IPS-18c (cell line): ENCODE results near the gene OTX1.

Source experiments
- H3K4me3 ChIP-seq: 2 replicates; pipeline ENCODE4 v1.7.0; 2013; ENCODE audit warnings: low read depth, mild to moderate bottlenecking, low read length, moderate library complexity; ENCODE audit not compliant: insufficient read depth
- H3K9me3 ChIP-seq: one replicate; pipeline ENCODE4 v1.6.1; 2013; ENCODE audit warnings: mild to moderate bottlenecking, low read length, moderate library complexity; ENCODE audit not compliant: control insufficient read depth, insufficient read depth

Gene OTX1

DNA sequence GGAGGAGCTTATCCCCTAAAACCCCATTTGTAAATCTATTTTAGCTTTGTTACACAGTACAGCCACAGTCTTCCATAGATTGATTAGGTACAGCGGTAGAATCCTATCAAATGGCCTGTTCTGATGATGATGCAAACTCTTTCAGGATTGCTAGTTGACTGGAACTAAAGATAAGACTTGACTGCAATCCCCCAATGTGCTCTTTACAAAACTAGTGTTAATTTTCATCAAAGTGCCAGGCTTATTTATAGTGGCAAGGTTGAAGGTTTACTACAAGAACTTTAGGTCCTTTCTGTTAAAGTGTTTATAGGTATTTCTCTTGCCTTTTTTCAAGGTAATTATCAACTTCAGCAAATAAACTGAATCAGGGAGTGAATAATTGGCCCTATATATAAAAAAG lies 9.0 kb upstream of the OTX1 start:
- H3K9me3 ChIP-seq = no peaks in the 10 kb centered on the region
- no peak overlapping the region for H3K4me3 ChIP-seq

DNA sequence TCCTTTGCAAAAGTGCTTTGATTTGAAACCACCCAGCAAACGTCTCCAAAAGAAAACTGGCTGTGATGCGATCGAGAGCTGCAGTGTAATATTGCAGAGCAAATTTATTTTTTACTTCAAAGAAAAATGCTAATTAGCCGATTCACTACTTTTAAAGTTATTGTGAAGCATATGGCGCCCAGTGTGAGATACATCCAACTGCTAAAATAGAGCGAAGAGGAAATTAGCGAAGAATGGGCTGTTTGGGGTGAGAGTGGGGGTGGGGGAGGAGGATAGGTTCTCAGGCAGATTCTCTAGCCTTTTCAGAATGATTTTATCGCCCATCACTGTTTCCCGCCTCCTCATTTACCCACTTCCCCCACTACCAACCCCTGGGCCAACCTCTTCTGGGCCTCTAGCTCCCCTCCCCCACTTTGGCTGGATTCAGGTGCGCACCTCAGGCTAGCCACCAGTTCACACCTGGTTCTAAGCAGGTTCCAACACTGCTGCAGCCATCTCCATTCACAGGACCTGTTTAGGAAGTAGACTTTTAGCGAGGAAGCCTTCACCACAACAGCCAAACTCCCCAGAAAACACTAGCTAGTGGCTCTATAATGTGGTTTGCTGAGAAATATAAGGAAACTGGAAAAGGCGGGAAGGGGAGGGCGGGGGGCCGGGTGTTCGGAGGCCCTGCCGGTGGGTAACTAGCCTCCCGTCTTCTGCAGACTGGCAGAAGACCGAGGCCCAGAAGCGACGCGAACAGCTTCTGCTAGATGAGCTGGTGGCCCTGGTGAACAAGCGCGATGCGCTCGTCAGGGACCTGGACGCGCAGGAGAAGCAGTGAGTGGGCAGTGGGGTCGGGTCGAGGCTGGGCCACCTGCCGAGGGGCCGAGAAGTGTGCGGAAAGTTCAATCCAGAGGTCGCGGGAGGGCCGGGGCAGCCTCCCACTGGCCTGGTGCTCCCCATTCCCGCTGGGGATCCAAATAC lies 6.0 kb upstream of the OTX1 start:
- peaks cover 3% of the 10 kb centered on the region for H3K9me3 ChIP-seq
- H3K4me3 ChIP-seq = peak overlapping the region; percentile 36; the same call in 1 of the 2 replicates

DNA sequence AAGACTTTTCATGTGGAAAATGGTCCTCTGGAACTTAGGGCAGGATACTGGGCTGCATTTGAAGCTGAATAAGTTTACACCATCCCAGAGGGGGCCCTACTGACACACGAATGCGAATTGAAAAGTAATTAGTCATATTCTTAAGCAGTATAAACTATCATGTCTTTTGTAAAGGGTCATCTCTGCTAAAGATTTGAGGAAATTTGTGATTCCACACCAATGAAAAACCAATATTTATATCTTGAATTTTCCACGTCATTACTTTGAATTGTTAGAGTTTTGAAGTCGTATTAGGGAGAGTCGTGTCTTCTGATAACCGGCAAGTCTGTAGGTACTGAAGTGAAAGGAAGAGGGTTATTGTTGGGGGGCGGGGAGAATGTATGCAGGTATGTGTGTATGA lies 4.1 kb upstream of the OTX1 start:
- Histone ChIP-seq H3K4me3 (peak overlapping the region; percentile 32; the same call in 1 of the 2 replicates), H3K9me3 (peaks cover 3% of the 10 kb centered on the region)

DNA sequence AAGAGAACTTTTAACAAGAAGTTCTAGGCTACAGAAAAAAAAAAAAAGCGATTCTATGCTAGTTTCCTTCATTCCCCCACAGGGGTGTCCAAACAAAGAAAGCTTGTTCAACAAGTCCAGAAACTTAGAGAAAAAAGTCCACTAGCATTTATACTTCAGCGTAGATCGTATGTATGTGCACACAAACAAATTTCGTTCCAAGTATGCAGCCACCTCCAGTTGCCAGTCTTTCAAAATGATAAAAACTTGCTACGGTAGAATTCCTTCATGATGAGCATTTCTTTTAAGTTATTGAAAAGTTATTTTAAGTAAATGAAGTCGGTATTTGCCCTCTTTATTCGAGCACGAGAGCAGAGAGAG lies 3.7 kb upstream of the OTX1 start:
- Histone ChIP-seq H3K4me3 (peak overlapping the region; percentile 74; the same call in 1 of the 2 replicates), H3K9me3 (peaks cover 3% of the 10 kb centered on the region)

DNA sequence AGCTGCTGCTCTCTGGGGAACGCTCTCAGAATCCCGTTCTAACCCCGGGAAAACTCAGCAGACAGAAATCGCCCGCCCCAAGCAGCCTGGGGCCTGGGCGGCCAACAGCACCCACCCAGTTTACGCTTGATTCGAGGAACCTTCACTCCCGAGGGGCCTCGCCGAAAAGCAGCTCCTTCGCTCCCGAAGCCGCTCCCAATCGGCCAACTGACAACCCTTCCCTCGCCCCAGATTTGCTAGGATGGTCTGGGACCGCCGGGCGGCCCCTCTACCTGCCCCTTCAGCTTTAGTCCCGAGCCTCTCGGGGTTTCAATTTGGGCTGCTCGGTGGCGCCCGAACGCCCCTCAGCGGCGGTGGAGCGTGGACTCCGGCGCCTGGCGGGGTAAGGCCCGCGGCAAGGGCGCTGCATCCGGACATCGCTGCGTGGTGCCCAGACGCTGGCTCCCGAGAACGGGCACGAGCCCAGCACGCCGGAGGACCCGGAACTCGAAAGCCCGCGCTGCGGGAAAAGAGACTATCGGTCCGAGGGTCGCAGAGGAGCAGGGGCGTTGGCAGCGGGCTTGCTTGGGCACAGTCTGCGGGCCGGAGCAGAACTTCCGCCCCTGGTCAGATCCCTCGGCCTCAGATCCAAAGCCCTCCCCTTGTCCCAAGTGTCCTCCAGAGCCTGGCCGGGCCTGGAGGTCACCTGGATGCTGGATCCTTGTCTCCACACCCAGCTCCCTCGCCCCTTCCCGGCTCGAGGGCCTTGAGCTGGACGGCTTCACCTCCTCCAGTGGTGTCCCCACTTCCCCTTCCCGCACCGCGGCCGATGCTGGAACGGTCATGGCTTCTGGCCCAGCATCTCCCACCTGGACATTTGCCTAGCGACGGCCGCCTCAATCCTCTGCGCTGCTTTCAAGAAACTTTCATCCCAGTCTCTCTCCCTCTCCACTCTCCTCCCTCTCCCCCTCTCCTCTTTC lies 3.0 kb upstream of the OTX1 start:
- H3K4me3 ChIP-seq = peak overlapping the region; percentile 74

DNA sequence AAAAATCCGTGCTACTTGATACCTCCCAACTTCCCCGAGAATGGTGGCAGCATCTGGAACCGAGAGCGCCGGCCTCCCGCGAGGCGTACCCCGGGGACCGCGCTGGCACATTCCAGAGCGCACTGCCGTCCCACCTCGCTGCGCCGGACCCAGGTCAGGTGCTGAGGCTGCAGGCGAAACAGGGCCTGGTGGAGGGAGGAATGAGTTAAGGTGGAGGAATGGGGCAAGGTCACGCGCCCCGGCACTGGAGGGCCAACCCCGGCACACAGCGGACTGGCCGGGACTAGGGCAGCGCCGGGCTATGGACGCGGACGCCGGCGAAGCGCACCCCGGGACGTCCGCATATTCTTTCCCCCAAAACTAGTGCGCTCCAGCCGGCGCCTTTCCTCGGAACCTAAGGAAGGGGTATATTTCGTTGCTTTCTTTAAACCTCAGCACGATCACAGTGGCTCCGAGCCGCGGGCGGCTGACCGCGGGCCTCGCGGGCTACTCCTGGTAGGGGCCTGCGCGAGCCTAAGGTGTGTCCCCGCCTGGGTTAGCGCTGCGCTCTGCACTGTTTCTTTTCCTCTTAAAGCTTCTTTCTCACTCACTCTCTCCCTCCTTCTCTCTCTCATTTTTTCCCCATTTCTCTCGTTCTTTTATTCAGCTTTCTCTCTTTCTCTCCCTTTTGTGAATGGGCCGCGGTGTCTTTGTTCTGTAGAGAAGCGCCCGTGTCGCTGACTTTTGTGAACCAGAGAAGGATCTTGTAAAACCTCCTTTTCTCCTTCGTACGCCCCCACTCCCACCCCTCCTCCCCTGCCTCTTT lies 2.1 kb upstream of the OTX1 start:
- H3K4me3 ChIP-seq = peak overlapping the region; percentile 74
- peaks cover 3% of the 10 kb centered on the region for H3K9me3 ChIP-seq

More for the DNA sequence above, 3.0 kb upstream of the OTX1 start:
- peaks cover 3% of the 10 kb centered on the region for H3K9me3 ChIP-seq

DNA sequence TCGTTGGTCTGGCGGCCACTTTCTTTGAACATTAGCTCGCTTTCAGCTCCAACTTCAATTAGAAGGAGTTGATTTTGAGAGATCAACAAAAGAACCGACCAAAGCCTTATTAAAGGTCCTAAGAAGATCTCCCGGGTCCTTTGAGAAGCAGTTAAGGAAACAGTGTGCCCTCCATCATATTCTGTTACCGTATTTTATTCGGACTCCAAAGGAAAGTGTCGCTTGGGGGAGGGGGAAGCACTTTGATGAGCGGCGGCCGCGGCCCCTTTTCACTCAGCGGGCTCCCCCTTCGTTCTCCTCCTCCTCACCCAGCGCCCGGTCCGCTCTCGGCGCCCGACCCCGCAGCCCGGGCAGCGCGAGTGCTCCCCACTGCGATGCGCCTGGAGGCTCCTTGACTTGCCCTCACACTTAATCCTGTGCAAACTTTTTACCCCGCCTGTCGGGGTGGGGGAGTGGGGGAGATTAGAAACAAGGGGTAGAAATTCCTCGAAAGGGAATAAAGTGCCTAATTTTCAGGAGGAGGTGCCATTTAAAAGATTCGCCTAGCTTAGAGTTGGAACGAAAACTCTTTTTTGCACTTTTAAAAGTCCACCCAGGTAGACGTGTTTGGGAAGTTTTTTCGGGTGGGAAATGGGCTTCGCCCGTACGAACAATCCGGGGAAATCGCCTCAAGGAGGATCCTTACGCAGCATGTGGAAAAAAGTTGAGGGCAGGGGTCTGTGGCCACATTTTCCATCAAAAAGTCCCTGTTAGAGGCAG lies 1.2 kb upstream of the OTX1 start:
- Histone ChIP-seq H3K9me3 (peaks cover 3% of the 10 kb centered on the region), H3K4me3 (peak overlapping the region; percentile 74)

DNA sequence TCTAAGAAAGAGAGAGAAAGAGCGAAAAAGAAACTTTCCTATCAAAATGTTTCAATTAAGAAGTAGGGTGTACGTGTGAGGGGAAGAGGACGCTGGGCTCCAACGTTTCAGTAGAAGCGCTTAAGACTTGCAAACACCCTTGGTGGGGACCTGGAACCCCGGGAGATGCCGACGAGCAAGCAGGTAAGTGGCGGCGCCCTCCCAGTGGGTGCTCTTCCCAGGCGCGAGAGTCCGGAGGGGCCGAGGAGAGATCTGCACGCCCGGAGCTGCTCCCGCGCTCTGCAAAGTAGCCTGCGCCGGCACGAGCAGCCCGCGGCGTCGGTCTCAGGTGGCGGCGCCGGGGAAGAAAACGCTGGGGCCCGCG lies 678 bp upstream of the OTX1 start:
- peak overlapping the region; percentile 74 for H3K4me3 ChIP-seq

DNA sequence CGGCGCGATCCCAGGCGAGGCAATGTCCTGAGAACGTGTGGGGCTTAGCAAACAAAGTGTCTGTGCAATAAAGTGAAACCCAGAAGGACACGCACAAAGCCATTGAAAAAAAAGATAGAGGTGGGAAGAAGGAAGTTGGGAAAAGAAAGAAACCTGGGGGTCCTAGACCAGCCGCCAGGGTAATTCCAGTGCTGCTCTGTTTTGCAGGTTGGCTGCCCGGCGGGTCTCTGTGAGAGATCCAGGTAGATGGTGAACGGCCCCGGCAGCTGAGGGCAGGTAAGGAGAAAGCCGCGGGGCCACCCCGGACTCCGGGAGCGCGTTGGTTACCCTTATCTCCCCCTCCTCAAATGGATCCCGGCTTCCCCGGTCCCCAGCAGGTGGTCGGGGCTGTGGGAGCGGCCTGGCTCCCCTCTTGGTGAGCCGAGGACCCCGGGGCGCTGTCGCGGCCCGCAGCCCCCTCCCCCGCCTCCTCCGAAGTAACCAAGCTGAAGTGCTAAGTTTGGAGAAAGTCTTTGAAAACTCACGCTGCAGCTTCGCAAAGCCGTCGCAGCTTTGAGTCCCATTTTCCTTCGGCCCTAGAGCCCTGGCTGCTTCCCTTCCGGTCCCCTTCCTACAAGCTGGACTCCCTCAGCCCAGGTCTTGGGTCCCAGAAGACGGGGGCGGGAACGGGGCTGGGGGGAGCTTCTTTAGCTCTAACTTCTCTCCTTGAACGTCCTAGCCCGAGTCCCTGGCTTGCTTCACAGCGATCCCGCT lies 588 bp downstream of the OTX1 start:
- Histone ChIP-seq H3K9me3 (peaks cover 3% of the 10 kb centered on the region), H3K4me3 (peak overlapping the region; percentile 67)

More for the DNA sequence above, 678 bp upstream of the OTX1 start:
- peaks cover 3% of the 10 kb centered on the region for H3K9me3 ChIP-seq

DNA sequence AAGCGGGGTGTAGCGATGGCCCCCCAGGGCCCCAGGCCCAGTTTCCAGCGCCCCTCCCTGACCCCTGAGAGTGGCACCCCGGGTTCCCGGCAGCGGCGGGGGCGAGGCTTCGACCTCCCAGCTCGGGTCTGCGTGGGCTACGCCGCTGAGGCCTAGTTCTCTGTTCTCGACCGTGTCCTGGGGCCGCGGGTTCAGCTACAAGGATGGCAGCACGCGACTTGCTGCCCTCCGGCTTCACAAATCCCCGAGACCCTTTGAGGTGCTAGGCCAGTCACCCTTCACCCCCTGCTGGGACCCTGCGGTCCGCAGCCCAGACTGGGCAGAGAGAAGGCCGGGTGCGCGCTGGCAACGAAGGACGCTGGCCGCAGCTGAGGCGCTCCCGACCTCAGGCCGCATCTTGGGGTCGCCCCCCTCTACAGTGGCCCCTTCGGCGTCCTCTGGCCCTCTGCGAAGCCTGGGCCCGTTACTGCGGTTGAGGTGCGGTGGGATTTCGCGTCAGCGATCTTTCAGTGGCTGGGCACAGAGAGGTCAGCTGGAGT lies 1.2 kb downstream of the OTX1 start:
- Histone ChIP-seq H3K4me3 (peak overlapping the region; percentile 67; the same call in 1 of the 2 replicates), H3K9me3 (peaks cover under 1% of the 10 kb centered on the region)

DNA sequence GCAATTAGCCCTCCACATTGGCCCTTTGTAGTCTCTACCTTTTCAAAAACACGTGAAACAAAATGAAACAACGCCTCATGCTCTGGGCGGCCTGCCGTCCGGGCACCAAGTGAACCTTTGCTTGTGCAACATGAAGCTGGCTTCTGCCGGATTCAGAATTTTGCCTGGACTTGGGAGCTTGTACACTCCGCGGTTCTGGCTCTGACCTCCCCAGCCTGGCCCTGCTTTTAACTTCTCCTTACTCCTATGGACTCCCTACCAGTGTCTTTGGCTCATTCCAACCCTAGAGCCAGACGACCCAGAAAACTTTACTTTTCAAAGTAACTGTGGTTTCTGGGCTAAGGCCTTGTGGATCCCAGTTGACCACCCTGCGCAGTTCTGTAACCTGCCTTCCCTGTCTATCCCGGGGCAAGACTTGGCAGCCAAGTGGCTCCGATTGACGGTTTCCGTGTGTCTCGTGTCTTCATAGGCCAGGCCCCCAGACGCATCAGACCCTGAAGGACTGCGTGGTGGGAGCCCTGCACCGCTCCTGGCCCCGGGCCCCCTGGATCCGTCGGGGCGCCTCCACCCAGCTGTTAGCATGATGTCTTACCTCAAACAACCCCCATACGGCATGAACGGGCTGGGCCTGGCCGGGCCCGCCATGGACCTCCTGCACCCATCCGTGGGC lies 1.9 kb downstream of the OTX1 start:
- Histone ChIP-seq H3K9me3 (no peaks in the 10 kb centered on the region), H3K4me3 (peak overlapping the region; percentile 67; the same call in 1 of the 2 replicates)

DNA sequence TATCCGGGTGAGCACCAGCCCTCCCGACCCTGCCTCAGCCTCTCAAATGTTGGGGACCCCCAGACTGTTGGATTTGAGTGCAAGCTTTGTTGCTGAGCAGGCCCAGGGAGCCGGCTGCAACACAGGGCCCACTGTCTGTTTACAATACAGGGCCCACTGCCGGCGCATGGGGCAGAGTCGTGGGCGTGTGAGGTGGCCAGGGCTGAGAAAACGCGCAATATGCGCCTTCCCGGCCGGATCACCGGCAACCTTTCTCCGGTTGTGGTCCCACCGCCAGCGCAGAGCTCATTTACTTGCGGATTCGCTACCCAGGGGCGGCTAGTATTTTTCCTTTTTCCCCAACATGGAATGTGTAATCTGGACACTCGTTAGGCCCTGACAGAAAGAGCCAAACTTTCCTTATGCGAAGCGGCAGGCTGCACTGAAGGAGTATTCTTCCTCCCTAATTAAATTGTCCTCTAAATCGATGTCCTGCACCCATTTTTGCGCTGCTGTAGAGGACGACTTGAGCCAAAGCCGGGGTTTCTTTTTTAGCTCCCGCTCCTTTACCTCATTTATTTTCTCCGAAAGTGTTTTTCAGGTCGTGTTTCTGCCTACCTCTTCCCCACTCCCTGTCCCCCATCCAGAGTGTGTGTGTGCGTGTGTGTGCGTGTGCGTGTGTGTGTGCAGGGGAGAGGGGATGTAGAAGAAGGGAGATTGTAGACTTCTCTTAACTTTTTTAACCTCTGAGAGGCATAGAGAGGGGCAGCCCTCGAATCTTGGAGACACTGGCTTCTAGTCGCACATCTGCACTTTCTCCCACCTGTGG lies 2.7 kb downstream of the OTX1 start:
- Histone ChIP-seq H3K9me3 (peaks cover 2% of the 10 kb centered on the region), H3K4me3 (0 out of 2 replicates have a peak overlapping the region, but pooled peaks have one; percentile 15)

DNA sequence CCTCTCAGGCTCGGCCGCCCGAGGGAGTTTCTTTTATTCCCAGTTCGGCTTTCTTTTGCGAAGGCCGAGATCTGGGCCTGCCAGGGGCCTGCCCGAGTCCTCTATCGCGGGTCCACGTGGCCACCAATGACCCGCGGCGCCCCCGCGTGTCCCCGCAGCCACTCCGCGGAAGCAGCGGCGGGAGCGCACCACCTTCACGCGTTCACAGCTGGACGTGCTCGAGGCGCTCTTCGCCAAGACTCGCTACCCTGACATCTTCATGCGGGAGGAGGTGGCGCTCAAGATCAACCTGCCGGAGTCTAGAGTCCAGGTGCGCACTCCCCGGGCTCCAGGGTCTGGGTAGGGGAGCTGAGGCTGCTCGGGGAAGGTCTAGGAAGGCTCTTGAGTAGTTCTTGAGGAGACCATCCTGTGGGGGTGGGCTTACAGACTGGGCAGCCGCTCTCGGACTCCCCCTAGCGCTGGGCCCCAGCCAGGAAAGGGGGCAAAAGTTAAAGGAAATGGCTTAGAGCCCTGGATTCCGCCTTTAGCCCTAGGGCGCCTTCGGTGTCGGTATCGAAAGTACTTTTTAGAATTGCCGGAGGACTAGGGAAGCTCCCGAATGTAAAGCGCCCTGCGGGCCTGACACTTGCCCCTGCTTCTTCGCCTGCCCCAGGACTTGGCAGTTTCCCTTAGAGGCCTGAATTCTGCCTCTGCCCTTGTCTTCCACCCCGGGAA lies 3.4 kb downstream of the OTX1 start:
- H3K4me3 ChIP-seq = peak overlapping the region; percentile 15; the same call in 1 of the 2 replicates
- peaks cover 4% of the 10 kb centered on the region for H3K9me3 ChIP-seq

DNA sequence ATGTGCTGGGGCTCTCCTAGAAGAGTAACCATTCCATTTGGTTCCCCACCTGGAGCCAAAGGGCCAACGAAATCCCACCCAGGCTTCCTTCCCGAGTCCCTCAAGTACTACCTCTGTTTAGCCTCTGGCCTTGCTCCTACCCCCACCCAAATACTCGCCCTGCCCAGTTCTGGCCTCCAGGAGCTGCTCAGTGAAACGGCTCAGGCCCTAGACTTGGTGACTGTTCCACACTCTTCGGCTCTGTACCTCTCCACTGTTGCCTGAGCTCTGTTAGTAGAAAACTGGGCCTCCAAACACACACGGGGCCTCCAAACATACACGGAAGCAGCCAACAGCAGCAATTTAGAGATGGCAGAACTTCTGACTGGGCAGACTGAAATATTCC lies 4.2 kb downstream of the OTX1 start:
- Histone ChIP-seq H3K4me3 (no peak overlapping the region), H3K9me3 (peaks cover 4% of the 10 kb centered on the region)
